ENCODE data around the gene STK16. TPM values are rescaled to one million over a fixed set of nuclear protein-coding genes. Genes with fewer than 3 reads are reported as not detected.

The STK16 gene
- total RNA-seq, 2 donors from 2014 or later, result 8.0 to 16.8 TPM

- no peaks in the 10 kb centered on the region for H3K9me3 ChIP-seq
- no peaks in the 10 kb centered on the region for H3K27me3 ChIP-seq
- TF ChIP-seq CTCF (IDR thresholded peaks at IDR 0.05) (no peak), POLR2A (IDR thresholded peaks at IDR 0.05) (no peak)
- 93 to 95% methylated on average over 17 to 24 of the region's 24 CpGs for WGBS, 2 donors
- H3K27ac ChIP-seq, result no peak overlapping the region
- DNase-seq, result no peak
- intact Hi-C loops (cut with DNase I), result no loop called here
- peaks cover 19% of the 10 kb centered on the region for H3K4me1 ChIP-seq
- no peak overlapping the region for H3K4me3 ChIP-seq
- H3K36me3 ChIP-seq (replicated peaks in 1 of 2; ENCODE audit: insufficient read depth in 1 of 2, low read depth in 2 of 2), result peaks cover 0 to 3% of the 10 kb centered on the region in 2 donors
- no peak for ATAC-seq
Measured at GRCh38 chr2:219210196-219210885, 34.9 kb upstream of the STK16 start.

- H3K4me1 ChIP-seq, result peaks cover 17% of the 10 kb centered on the region
- DNase-seq, result no peak
- WGBS, 2 donors, result 86 to 92% methylated on average over 9 of the region's 9 CpGs
- intact Hi-C loops (cut with DNase I), result no loop called here
- H3K36me3 ChIP-seq (replicated peaks in 1 of 2; ENCODE audit: insufficient read depth in 1 of 2, low read depth in 2 of 2), result peaks cover 0 to 3% of the 10 kb centered on the region in 2 donors
- TF ChIP-seq POLR2A (IDR thresholded peaks at IDR 0.05) (no peak), CTCF (IDR thresholded peaks at IDR 0.05) (no peak)
- no peaks in the 10 kb centered on the region for H3K9me3 ChIP-seq
- H3K4me3 ChIP-seq, result no peak overlapping the region
- H3K27ac ChIP-seq, result no peak overlapping the region
- H3K27me3 ChIP-seq, result no peaks in the 10 kb centered on the region
- no peak for ATAC-seq
Measured at GRCh38 chr2:219210886-219211362, 34.4 kb upstream of the STK16 start.

- peak in 1 of 4 donors; percentile 3 for DNase-seq
- Histone ChIP-seq H3K4me3 (no peak overlapping the region), H3K9me3 (no peaks in the 10 kb centered on the region), H3K27me3 (no peaks in the 10 kb centered on the region), H3K27ac (no peak overlapping the region), H3K4me1 (peaks cover 13% of the 10 kb centered on the region), H3K36me3 (replicated peaks in 1 of 2; ENCODE audit: insufficient read depth in 1 of 2, low read depth in 2 of 2) (peaks cover 0 to 3% of the 10 kb centered on the region in 2 donors)
- TF ChIP-seq POLR2A (IDR thresholded peaks at IDR 0.05) (no peak), CTCF (IDR thresholded peaks at IDR 0.05) (no peak)
- intact Hi-C loops (cut with DNase I), result no loop called here
- no peak for ATAC-seq
- 83 to 90% methylated on average over 7 to 8 of the region's 8 CpGs for WGBS, 2 donors
Measured at GRCh38 chr2:219213026-219213415, 32.3 kb upstream of the STK16 start.

GRCh38 chr2:219213486-219214071, 31.7 kb upstream of the STK16 start:
- intact Hi-C loops (cut with DNase I), result no loop called here
- DNase-seq (peak in 1 of 4 donors; percentile 2), ATAC-seq (no peak)
- Histone ChIP-seq H3K4me1 (peaks cover 16% of the 10 kb centered on the region), H3K27ac (no peak overlapping the region), H3K9me3 (no peaks in the 10 kb centered on the region), H3K4me3 (no peak overlapping the region), H3K27me3 (no peaks in the 10 kb centered on the region), H3K36me3 (replicated peaks in 1 of 2; ENCODE audit: insufficient read depth in 1 of 2, low read depth in 2 of 2) (peaks cover 0 to 3% of the 10 kb centered on the region in 2 donors)
- TF ChIP-seq CTCF (IDR thresholded peaks at IDR 0.05) (no peak), POLR2A (IDR thresholded peaks at IDR 0.05) (no peak)
- WGBS, 2 donors, result 91 to 94% methylated on average over 10 of the region's 10 CpGs
